AG09309 (cell line): ENCODE data around the gene NDUFV1.
"Not testable (repeated sequence)": the region's sequence is repeated elsewhere in the genome, so short reads cannot be mapped to it uniquely, and the experiment has no call there.

ENCODE experiments used
- DNase-seq: peaks from one replicate; pipeline ENCODE4 v3.0.0-alpha.2; 2010; ENCODE audit warnings: low read depth
- H3K4me3 ChIP-seq: 2 replicates; pipeline ENCODE4 v1.5.1; 2011; ENCODE audit warnings: mild to moderate bottlenecking, low read depth, low read length, moderate library complexity; ENCODE audit not compliant: control insufficient read depth
- TF ChIP-seq, protein P1 (sequence below): IDR thresholded peaks from 2 replicates; pipeline ENCODE4 v1.5.1; 2011; ENCODE audit warnings: mild to moderate bottlenecking, low read depth, low read length, inconsistent platforms; ENCODE audit not compliant: insufficient read depth, control insufficient read depth; ENCODE audit errors: missing control alignments

NDUFV1 gene

DNA sequence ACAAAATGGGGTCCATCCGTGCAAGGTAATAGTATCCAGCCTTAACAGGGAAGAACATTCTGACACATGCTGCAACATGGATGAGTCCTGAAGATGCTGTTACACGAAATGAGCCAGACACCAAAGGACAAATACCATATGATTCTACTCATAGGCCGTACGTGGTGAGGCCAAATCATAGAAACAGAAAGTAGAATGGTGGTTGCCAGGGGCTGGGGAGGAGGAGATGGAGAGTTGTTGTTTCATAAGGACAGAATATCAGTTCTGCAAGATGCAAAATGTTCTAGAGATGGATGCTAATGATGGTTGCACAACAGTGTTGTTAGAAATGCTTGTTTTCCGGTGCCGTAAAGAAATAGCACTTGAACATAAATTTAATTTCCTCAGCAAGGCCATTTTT is 30.2 kb downstream of the NDUFV1 start:
- TF ChIP-seq, protein P1, sequence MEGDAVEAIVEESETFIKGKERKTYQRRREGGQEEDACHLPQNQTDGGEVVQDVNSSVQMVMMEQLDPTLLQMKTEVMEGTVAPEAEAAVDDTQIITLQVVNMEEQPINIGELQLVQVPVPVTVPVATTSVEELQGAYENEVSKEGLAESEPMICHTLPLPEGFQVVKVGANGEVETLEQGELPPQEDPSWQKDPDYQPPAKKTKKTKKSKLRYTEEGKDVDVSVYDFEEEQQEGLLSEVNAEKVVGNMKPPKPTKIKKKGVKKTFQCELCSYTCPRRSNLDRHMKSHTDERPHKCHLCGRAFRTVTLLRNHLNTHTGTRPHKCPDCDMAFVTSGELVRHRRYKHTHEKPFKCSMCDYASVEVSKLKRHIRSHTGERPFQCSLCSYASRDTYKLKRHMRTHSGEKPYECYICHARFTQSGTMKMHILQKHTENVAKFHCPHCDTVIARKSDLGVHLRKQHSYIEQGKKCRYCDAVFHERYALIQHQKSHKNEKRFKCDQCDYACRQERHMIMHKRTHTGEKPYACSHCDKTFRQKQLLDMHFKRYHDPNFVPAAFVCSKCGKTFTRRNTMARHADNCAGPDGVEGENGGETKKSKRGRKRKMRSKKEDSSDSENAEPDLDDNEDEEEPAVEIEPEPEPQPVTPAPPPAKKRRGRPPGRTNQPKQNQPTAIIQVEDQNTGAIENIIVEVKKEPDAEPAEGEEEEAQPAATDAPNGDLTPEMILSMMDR, result no peak
- no peak overlapping the region for H3K4me3 ChIP-seq
- DNase-seq, result no peak

DNA sequence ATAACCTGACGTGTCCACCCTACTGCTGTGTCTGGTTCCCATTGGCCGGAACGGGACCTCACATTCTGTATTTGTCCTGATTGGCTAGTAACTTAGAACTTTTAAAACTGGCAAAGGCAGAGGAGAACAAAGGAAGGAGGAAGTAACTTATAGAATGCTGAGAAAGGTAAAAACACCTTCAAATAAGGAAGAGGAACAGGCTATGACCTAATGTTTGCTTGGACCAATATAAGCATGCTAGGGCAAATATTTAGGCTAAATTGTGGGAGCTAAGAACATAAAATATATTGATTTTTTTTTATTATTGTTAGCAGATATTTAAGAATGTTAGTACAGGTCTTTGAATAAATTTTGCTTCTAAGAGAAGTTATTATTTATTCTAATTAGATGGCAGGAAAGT is 30.7 kb downstream of the NDUFV1 start:
- H3K4me3 ChIP-seq, DNase-seq: not testable (repeated sequence)

DNA sequence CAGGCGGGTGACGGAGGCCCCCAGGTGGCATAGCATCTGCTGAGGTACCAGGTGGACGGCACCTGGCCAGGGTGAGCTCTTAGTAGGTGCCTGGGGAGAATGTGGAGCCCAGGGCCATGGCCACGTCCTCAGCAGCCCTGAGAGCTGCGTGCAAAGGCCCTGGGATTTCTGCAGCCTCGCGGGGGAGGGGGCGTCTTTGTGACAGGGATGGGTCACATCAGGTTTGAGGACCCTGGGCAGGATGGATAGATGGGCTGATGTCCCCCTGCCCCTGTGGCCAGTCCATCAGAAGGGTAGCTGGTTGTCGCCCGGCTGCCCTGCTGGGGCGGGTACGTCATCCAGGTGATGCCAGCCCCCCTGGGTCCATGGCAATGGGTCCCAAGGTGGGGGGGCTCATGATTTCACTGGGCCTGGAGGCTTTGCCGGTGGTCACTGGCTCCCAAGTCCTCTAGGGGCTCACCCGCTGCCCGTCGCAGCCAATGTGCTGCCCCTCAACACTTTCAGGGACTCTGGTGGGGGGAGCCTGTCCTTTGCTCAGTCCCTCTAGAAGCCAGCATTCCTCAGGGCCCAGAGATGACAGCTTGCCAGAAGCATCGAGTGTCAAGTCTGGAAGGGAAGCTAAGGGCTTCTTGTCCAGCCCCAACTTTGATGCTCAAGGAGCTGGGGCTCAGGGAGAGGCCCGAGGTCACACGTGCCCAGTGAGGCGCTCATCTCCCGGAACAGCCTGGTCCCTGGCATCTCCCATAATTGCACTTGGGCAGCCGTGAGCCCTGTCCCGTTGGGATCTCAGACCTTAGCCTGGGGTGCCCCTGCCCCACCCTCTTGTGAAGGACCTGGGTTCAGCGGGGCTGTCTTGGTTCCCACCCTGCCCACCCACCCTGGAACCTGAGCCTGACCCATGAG is 32.0 kb downstream of the NDUFV1 start:
- no peak overlapping the region for H3K4me3 ChIP-seq
- TF ChIP-seq, protein P1, result no peak
- DNase-seq, result no peak

DNA sequence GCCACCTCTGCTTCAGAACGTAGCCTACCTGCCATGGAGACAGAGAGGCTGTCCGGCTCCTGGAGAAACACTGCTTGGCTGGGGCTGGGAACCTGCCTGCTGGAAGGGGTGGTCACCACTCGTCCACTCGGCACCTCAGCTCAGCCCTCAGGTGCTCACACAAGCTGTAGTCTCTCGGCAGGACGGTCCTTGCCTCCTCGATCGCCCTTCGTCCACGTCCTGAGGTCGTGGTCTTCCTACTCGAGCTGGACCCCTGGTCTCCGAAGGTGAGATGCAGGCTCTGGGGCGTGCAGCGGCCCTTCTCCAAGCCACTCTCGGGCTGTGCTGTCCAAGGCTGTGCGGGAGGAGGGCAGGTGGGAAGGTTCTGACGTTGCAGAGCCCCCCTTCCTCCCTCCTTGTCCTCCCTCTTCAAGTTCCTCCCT is 32.7 kb downstream of the NDUFV1 start, which contains the start of gene TBX10:
TSS of gene TBX10 (minus strand) at position 326 of the 422 bp plus-strand sequence. CDS start at position 35, 291 bp downstream.
- no peak for DNase-seq
- H3K4me3 ChIP-seq, result no peak within 1 kb of the TSS
- TF ChIP-seq, protein P1, result no peak

DNA sequence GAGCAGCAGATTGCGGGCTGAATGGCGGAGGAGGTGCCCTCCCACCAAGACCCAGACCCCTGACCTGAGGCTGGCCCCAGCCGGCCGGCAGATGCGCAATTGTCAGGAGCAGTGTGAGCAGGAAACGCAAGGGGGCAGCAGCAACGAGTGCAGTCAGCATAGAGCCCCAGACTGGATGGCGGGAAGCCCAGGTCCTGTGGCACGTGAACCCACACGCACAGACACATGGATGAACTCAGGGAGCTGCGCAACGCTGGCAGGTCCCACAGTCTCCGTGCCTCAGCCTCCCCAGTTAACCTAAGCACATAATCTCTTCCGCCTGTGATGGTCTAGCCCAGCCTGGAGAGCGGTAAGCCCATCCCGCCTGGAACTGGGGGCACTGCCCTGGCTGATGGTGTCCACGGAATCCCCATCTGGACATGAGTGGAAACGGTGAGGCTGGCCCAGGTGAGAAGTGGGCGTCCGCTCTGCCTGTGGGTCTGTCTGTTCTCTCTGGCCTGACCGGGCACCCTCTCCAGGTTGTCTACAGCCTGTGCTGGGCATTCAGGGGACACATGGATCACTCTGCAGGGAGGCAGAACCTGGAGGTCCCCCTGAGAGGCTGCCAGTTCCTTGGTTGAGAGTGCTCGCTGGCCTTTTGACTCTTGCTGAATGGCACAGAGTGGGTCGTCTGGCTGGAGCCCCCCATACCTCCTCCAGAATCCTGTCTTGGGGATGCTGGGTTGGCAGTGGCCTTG is 33.5 kb downstream of the NDUFV1 start:
- no peak for DNase-seq
- no peak overlapping the region for H3K4me3 ChIP-seq
- TF ChIP-seq, protein P1, result peak; percentile 75

DNA sequence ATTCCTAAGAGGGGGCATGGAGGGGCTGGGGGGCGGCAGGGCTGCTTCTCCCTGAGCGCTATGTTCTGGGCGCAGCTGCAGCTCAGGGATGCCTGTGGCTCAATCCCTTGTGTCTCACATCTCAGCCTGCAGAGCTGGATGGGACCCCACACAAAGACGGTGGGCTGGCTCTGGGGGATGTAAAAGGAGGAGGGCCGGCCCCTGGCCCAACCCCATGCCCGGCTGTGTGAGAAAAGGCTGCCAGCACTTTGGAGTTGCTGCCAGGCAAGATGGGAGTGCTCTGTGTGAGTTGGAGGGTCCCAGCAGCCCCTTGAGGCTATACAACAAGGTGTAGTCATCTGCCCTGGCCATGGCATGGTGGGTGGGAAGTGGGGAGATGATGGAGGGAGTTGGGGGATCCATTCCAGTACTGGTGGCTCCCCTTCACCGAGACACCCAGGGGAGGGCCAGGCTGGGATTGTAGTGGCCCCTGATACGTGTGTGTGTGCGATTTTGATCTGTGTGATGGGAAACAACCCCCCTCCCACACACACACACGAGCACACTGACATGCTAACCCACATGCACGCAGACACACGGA is 34.1 kb downstream of the NDUFV1 start:
- H3K4me3 ChIP-seq, result no peak overlapping the region
- DNase-seq, result no peak
- TF ChIP-seq, protein P1, result no peak
